Smooth muscle cell (in vitro differentiated cells): Measurements from ENCODE around the gene FNDC11. TPM values are rescaled to one million over a fixed set of nuclear protein-coding genes. Genes with fewer than 3 reads are reported as not detected.

Experiments used
- DNase-seq: peaks from one replicate; lab custom pipeline; 2025; ENCODE audit not compliant: unreplicated experiment; lab: John Stamatoyannopoulos, UW
- H2AFZ ChIP-seq: fragments of 200-600 bp; sonication (generic); 2 replicates; pipeline ENCODE4 v1.6.0; 2016; ENCODE audit warnings: antibody characterized with exemption, low read depth, mild to moderate bottlenecking
- H3F3A ChIP-seq: fragments of 200-600 bp; sonication (generic); 2 replicates; pipeline ENCODE4 v1.6.0; 2017; ENCODE audit warnings: antibody characterized with exemption, low read depth
- H3K27ac ChIP-seq: fragments of 200-600 bp; sonication (generic); 2 replicates; pipeline ENCODE4 v1.5.1; 2016; ENCODE audit warnings: low read depth, mild to moderate bottlenecking
- H3K27me3 ChIP-seq: fragments of 200-600 bp; sonication (generic); 2 replicates; pipeline ENCODE4 v1.6.1; 2016; ENCODE audit warnings: low read depth, mild to moderate bottlenecking
- H3K36me3 ChIP-seq: fragments of 200-600 bp; sonication (generic); 2 replicates; pipeline ENCODE4 v1.5.1; 2016; ENCODE audit warnings: low read depth
- H3K4me1 ChIP-seq: fragments of 200-600 bp; sonication (generic); 2 replicates; pipeline ENCODE4 v1.5.1; 2016; ENCODE audit warnings: low read depth
- H3K4me2 ChIP-seq: fragments of 200-600 bp; sonication (generic); 2 replicates; pipeline ENCODE4 v1.6.0; 2016; ENCODE audit warnings: mild to moderate bottlenecking
- H3K4me3 ChIP-seq: fragments of 200-600 bp; sonication (generic); 2 replicates; pipeline ENCODE4 v1.5.1; 2016; ENCODE audit warnings: mild to moderate bottlenecking
- H3K79me2 ChIP-seq: fragments of 200-600 bp; sonication (generic); 2 replicates; pipeline ENCODE4 v1.6.0; 2016; ENCODE audit warnings: low read depth, mild to moderate bottlenecking
- H3K9ac ChIP-seq: fragments of 200-600 bp; sonication (generic); 2 replicates; pipeline ENCODE4 v1.6.0; 2016; ENCODE audit warnings: low read depth
- H3K9me3 ChIP-seq: fragments of 200-600 bp; sonication (generic); replicated peaks from 2 replicates; pipeline ENCODE4 v1.5.1; 2016; ENCODE audit warnings: low read depth
- H4K20me1 ChIP-seq: fragments of 200-600 bp; sonication (generic); 2 replicates; pipeline ENCODE4 v1.6.0; 2016; ENCODE audit warnings: low read depth
- CTCF ChIP-seq: fragments of 200-600 bp; sonication (generic); IDR thresholded peaks from 2 replicates; pipeline ENCODE4 v1.5.1; 2017; ENCODE audit warnings: borderline replicate concordance, mild to moderate bottlenecking, antibody characterized with exemption; ENCODE audit not compliant: insufficient read depth, poor library complexity, severe bottlenecking
- WGBS: methylation state at CpG from one replicate; pipeline ENCODE4 v1.1.7; 2016; ENCODE audit warnings: low lambda C conversion rate; 5-methylcytosine and 5-hydroxymethylcytosine counted together
- polyA plus RNA-seq: library from polyadenylated mRNA; unstranded; fragments of >200 nt; fragmentation: Nextera tagmentation; extraction: Ambion mirVana; gene quantifications from 2 replicates; pipeline ENCODE4 v1.2.1, GENCODE V29; 2016
- total RNA-seq: library from RNA; depleted of rRNA; stranded (reverse); fragments of >200 nt; gene quantifications from 2 replicates; pipeline ENCODE4 v1.2.3, GENCODE V29; 2014

Gene FNDC11
- total and polyA plus RNA-seq, 2 experiments from 2014 or later: 0.72 to 3.6 TPM

DNA sequence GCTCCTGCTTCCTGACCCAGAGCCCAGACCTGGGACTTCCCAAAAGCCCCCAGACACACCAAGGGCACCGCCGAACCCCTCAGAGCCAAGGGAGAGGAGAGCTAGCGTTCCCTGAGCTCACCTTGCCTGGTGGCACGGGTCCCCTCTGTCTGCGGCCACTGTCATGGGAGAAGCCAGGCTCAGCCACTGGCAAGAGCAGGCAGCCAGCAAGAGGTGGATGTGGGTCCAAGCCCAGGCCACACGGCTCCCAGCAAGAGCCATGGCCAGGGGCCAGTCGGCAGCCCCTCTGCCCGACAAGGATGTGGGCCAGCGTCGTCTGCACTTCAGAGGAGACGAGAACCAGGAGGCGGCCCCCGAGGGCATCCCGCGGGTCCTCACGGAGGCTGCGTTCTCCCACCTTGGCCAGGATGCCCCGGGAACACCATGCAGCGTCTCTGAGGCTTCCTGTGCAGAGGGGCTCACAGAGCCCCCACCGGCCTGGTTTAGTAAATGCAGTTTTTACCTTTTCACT lies 35.6 kb upstream of the FNDC11 start:
- H3K9ac ChIP-seq: no peak overlapping the region
- no peak overlapping the region for H3K4me3 ChIP-seq
- no peaks in the 10 kb centered on the region for H3F3A ChIP-seq
- H3K36me3 ChIP-seq: no peaks in the 10 kb centered on the region
- TF ChIP-seq CTCF: no peak
- no peak overlapping the region for H2AFZ ChIP-seq
- H3K79me2 ChIP-seq: peaks cover 11% of the 10 kb centered on the region
- H3K4me1 ChIP-seq: peaks cover 17% of the 10 kb centered on the region
- H3K27me3 ChIP-seq: no peaks in the 10 kb centered on the region
- H3K4me2 ChIP-seq: no peak overlapping the region
- peaks cover 25% of the 10 kb centered on the region for H4K20me1 ChIP-seq
- H3K27ac ChIP-seq: no peak overlapping the region
- DNase-seq: no peak
- H3K9me3 ChIP-seq: no peaks in the 10 kb centered on the region
- 69% methylated on average over 20 of the region's 20 CpGs for WGBS

DNA sequence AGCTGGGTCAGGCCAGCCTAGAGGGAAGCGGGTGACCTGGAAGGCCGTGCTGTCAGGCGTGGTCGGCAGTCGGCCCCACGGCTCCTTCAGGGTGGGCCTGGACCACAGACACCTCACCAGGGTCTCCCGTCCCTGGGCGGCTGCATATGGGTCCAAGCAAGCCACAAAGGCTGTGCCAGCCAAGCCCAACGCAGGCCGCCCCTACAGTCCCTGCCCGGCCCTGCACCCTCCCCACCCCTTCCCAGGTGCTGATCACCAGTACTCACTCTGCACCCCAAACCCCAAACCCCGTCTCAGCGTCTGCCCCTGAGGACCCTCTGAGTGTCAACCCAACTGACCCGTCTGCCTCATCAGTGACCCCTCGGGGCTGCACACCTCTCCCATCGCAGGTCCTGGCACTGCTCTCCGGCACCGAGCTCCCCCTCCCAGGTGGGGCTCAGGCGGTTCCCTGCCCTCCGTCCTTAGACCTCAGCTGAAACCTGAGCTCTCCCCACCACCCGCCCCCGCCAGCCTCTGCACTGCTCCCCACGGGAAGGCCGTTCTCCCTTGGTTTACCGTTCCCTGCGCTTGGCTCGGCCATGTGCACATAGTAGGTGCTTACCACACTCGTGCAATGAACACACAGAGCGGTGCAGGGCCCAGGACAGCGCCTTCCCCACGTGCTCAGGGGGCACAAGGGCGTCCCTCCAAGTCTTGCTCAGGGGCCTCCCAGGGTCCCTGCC lies 34.9 kb upstream of the FNDC11 start:
- H3K4me2 ChIP-seq: peak overlapping the region; percentile 99
- peak overlapping the region; percentile 86 for H3K9ac ChIP-seq
- 77% methylated on average over 27 of the region's 32 CpGs for WGBS

GRCh38 chr20:63519668-63520503 lies 34.1 kb upstream of the FNDC11 start:
- Histone ChIP-seq H3K79me2 (peaks cover 11% of the 10 kb centered on the region), H3K9ac (peak overlapping the region; percentile 86), H3K9me3 (no peaks in the 10 kb centered on the region), H3K36me3 (no peaks in the 10 kb centered on the region), H4K20me1 (peaks cover 38% of the 10 kb centered on the region), H3K4me3 (peak overlapping the region; percentile 96), H3K4me2 (peak overlapping the region; percentile 99), H3F3A (no peaks in the 10 kb centered on the region), H3K27ac (peak overlapping the region; percentile 83), H3K4me1 (peaks cover 17% of the 10 kb centered on the region), H3K27me3 (no peaks in the 10 kb centered on the region), H2AFZ (peak overlapping the region; percentile 98)
- no peak for TF ChIP-seq CTCF
- peak; percentile 82 for DNase-seq
- WGBS: 11% methylated on average over 36 of the region's 72 CpGs

More for the DNA sequence above, 34.9 kb upstream of the FNDC11 start:
- H3F3A ChIP-seq: no peaks in the 10 kb centered on the region
- H4K20me1 ChIP-seq: peaks cover 31% of the 10 kb centered on the region
- peak overlapping the region; percentile 98 for H2AFZ ChIP-seq
- H3K79me2 ChIP-seq: peaks cover 11% of the 10 kb centered on the region
- no peaks in the 10 kb centered on the region for H3K27me3 ChIP-seq
- H3K27ac ChIP-seq: no peak overlapping the region
- H3K36me3 ChIP-seq: no peaks in the 10 kb centered on the region
- peaks cover 17% of the 10 kb centered on the region for H3K4me1 ChIP-seq
- peak overlapping the region; percentile 96 for H3K4me3 ChIP-seq
- no peak for DNase-seq
- TF ChIP-seq CTCF: no peak
- no peaks in the 10 kb centered on the region for H3K9me3 ChIP-seq
